ENCODE data around the gene HSPB6.

HSPB6 gene

DNA sequence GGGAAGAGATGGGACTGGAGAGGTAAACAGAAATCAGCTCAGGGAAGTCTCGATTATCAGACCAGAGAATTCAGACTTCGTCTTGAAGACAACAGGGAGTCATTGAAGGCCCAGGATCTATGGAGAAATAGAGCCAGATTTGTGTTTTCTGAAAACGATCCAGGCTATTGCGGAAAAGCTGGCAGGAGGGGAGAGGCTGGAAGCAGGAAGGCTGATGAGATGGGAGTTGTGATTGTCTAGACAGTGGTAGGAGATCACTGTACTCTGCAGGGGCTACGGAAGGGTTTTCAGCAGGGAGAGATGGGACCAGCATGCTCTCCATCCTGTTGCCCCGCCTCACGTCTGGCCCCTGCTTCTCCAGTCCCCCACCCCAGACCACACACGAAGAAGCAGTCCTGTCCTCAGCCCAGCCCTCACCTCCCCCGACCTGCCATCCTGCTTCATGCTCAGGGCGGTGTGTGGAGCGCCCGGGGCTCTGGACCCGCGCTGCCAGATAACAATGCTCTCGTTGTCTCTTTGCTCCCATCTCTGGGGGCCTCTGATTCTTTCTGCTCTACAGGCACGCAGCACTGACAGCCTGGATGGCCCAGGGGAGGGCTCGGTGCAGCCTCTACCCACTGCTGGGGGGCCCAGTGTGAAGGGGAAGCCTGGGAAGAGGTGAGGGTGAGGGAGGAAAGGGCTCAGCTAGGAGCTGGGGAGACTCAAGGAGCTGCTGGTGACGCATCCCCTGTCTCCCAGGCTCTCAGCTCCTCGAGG, 20.4 kb upstream of the HSPB6 start:
- Histone ChIP-seq H3K36me3 (ENCODE audit: control insufficient read depth, insufficient read depth, low read length) (no peaks in the 10 kb centered on the region; the same call in 1 of the 2 replicates), H3K4me3 (replicated peaks; ENCODE audit: low read depth, low read length) (no peak overlapping the region), H3K27me3 (replicated peaks; ENCODE audit: control insufficient read depth, insufficient read depth, low read length) (no peaks in the 10 kb centered on the region)
- TF ChIP-seq, protein P1, sequence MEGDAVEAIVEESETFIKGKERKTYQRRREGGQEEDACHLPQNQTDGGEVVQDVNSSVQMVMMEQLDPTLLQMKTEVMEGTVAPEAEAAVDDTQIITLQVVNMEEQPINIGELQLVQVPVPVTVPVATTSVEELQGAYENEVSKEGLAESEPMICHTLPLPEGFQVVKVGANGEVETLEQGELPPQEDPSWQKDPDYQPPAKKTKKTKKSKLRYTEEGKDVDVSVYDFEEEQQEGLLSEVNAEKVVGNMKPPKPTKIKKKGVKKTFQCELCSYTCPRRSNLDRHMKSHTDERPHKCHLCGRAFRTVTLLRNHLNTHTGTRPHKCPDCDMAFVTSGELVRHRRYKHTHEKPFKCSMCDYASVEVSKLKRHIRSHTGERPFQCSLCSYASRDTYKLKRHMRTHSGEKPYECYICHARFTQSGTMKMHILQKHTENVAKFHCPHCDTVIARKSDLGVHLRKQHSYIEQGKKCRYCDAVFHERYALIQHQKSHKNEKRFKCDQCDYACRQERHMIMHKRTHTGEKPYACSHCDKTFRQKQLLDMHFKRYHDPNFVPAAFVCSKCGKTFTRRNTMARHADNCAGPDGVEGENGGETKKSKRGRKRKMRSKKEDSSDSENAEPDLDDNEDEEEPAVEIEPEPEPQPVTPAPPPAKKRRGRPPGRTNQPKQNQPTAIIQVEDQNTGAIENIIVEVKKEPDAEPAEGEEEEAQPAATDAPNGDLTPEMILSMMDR (IDR thresholded peaks at IDR 0.05; ENCODE audit: insufficient read depth, low read length, poor library complexity, severe bottlenecking) = no peak
- DNase-seq (ENCODE audit: extremely low read depth, insufficient read length) = no peak

DNA sequence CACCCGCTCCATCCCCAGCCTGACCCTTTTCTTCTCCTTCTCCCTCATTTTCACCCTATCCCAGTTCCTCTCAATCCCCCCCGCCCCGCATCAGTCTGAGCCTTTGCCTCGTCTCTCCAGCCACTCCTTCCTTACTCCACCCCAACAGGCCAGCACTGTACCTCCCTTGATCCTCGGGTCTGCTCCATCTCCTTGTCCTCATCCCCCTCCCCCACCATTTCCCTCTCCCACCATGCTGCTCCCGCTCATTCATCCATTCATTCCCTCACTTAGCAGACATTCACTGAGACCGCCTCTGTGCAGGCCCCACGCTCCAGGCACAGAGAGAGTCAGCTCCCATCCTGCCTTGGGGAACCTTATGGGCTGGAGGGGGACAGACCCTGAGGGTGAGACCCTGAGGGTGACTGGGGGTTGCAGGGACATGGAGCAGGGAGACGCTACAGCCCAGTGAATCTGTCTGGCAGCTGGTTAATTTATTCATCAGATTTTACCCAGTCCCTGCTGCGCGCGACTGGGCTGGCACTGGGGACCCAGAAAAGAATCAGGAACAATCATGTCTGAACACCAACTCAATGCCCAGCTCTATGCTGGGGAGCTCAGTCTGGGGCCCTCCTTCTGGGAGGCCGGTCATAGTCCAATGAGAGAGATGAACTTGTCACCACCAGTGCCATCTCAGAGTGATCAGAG, 19.4 kb upstream of the HSPB6 start:
- TF ChIP-seq, protein P1 (IDR thresholded peaks at IDR 0.05; ENCODE audit: insufficient read depth, low read length, poor library complexity, severe bottlenecking) = no peak
- Histone ChIP-seq H3K27me3 (replicated peaks; ENCODE audit: control insufficient read depth, insufficient read depth, low read length) (no peaks in the 10 kb centered on the region), H3K36me3 (ENCODE audit: control insufficient read depth, insufficient read depth, low read length) (no peaks in the 10 kb centered on the region; the same call in 1 of the 2 replicates), H3K4me3 (replicated peaks; ENCODE audit: low read depth, low read length) (peak overlapping the region; percentile 83)
- DNase-seq (ENCODE audit: extremely low read depth, insufficient read length) = no peak

DNA sequence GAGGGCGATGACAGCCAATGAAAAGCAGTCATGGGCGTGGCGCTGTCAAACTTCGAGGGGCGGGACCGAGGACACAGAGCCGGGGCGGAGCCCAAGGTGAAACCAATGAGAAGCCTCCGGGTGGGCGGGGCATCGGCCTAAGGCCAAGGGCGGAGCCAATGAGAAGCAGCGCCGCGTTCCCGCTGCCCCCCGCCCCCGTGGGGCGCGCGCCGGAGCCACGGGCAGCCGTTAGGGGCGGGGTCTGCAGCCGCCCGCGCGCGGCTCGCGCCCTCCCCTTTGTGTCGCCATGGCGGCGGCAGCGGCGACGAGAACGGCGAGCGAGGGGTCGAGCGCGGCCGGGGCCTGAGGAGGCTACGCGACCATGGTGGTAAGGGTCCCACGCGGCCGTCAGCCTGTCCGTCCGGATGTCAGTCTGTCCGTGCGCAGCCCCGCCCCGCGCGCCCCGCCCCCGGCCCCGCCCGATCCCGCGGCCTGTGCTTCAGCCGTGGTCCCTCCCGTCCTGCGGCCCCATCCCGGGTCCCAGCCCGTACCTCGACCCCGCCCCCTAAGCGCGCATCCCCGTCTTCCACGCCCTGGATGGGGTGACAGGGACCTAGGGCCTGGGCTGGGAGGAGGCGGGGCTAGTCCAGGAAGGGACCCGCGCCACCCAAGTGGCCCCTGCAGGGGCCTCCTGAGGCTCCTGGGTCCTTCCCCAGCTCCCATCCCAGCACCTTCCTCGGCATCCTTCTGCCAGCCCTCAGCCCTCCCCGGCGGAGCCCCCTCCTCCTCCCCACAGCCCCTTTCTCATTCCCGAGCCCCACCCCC, 18.7 kb upstream of the HSPB6 start, which contains the start of gene ARHGAP33:
TSS of gene ARHGAP33 (plus strand) at position 267 of the 804 bp plus-strand sequence. CDS start at position 362, 95 bp downstream.
- DNase-seq (ENCODE audit: extremely low read depth, insufficient read length) = peak; percentile 95
- TF ChIP-seq, protein P1 (IDR thresholded peaks at IDR 0.05; ENCODE audit: insufficient read depth, low read length, poor library complexity, severe bottlenecking) = no peak
- no peaks in the 10 kb centered on the region for H3K27me3 ChIP-seq (replicated peaks; ENCODE audit: control insufficient read depth, insufficient read depth, low read length)
- no peaks in the 10 kb centered on the region; the same call in 1 of the 2 replicates for H3K36me3 ChIP-seq (ENCODE audit: control insufficient read depth, insufficient read depth, low read length)
- peak within 1 kb of the TSS; percentile 83 for H3K4me3 ChIP-seq (replicated peaks; ENCODE audit: low read depth, low read length)

DNA sequence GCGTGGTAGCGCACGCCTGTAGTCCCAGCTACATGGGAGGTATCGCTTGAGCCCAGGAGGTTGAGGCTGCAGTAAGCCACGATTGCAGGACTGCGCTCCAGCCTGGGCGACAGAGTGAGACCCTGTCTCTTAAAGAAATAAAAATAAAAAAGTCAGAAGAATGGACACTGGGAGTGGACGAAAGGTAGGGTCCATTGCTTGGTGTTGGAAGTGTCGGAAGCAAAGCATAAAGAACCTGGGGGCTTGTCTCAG, 18.1 kb upstream of the HSPB6 start:
- peak overlapping the region; percentile 45 for H3K4me3 ChIP-seq (replicated peaks; ENCODE audit: low read depth, low read length)
- H3K36me3 ChIP-seq (ENCODE audit: control insufficient read depth, insufficient read depth, low read length) = no peaks in the 10 kb centered on the region; the same call in 1 of the 2 replicates
- no peak for DNase-seq (ENCODE audit: extremely low read depth, insufficient read length)
- no peaks in the 10 kb centered on the region for H3K27me3 ChIP-seq (replicated peaks; ENCODE audit: control insufficient read depth, insufficient read depth, low read length)
- TF ChIP-seq, protein P1 (IDR thresholded peaks at IDR 0.05; ENCODE audit: insufficient read depth, low read length, poor library complexity, severe bottlenecking) = no peak

DNA sequence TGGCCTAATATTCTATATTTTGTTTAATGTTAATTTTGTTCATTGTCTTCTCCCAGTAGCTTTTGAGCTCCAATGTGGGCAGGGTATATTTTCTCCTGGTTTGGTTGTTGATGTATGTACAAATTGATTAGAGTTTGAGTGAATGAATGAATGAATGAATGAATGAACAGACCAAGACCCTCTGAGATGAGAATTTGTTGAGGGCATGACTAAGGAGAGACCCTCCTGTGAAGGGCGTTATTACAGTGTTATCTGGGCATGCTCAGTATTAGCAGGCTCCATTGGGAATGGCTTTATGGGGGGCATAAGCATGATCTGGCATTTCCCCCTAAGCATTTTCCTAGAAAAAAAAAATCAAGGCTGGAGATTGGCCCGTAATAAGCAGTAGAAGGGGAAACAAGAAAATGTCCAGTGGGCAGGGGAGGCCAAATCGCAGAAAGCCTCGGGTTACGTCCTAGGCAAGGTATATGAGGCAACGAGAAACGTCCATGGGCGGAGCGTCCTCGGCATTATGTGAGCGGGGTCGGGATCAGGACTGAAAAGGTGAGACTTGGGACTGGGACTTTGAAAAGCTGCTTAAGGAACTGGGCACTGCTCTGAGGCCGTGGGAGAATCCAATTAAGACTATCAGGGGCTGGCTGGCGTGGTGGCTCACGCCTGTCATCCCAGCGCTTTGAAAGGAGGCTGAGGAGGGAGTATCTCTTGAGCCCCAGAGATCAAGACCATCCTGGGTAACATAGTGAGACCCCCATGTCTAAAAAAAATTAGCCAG, 17.6 kb upstream of the HSPB6 start:
- Histone ChIP-seq H3K27me3 (replicated peaks; ENCODE audit: control insufficient read depth, insufficient read depth, low read length) (no peaks in the 10 kb centered on the region), H3K4me3 (replicated peaks; ENCODE audit: low read depth, low read length) (peak overlapping the region; percentile 45), H3K36me3 (ENCODE audit: control insufficient read depth, insufficient read depth, low read length) (no peaks in the 10 kb centered on the region; the same call in 1 of the 2 replicates)
- TF ChIP-seq, protein P1 (IDR thresholded peaks at IDR 0.05; ENCODE audit: insufficient read depth, low read length, poor library complexity, severe bottlenecking) = no peak
- no peak for DNase-seq (ENCODE audit: extremely low read depth, insufficient read length)
